Endodermal cell (in vitro differentiated cells): ENCODE data around the gene GPA33. TPM values are rescaled to one million over a fixed set of nuclear protein-coding genes. Genes with fewer than 3 reads are reported as not detected.

Experiments
- DNase-seq: peaks from one replicate; pipeline ENCODE4 v3.0.0-alpha.2; 2017
- H3K27ac ChIP-seq: 2 replicates; pipeline ENCODE4 v1.5.1; 2013; ENCODE audit warnings: mild to moderate bottlenecking, low read depth, low read length, moderate library complexity
- H3K27me3 ChIP-seq: 2 replicates; pipeline ENCODE4 v1.6.1; 2013; ENCODE audit warnings: mild to moderate bottlenecking, low read length, moderate library complexity; ENCODE audit not compliant: insufficient read depth, control insufficient read depth, poor library complexity, severe bottlenecking
- H3K36me3 ChIP-seq: 2 replicates; pipeline ENCODE4 v1.7.0; 2013; ENCODE audit warnings: mild to moderate bottlenecking, low read length, moderate library complexity; ENCODE audit not compliant: control insufficient read depth, insufficient read depth
- H3K4me1 ChIP-seq: one replicate; pipeline ENCODE4 v1.7.0; 2013; ENCODE audit warnings: low read length; ENCODE audit not compliant: control insufficient read depth, insufficient read depth
- H3K4me3 ChIP-seq: 2 replicates; pipeline ENCODE4 v1.5.1; 2013; ENCODE audit warnings: mild to moderate bottlenecking, low read length, moderate library complexity
- H3K9ac ChIP-seq: 2 replicates; pipeline ENCODE4 v1.6.1; 2013; ENCODE audit warnings: mild to moderate bottlenecking, low read length, moderate library complexity; ENCODE audit not compliant: poor library complexity, severe bottlenecking; ENCODE audit errors: extremely low read depth
- H3K9me3 ChIP-seq: 2 replicates; pipeline ENCODE4 v1.6.1; 2013; ENCODE audit warnings: mild to moderate bottlenecking, low read length, moderate library complexity; ENCODE audit not compliant: control insufficient read depth
- H3K27ac Mint-ChIP-seq: 2 replicates; pipeline ENCODE4 v1.8.0; 2020; ENCODE audit warnings: mixed read lengths
- H3K27me3 Mint-ChIP-seq: 2 replicates; pipeline ENCODE4 v1.8.0; 2021; ENCODE audit warnings: mild to moderate bottlenecking, mixed read lengths; ENCODE audit not compliant: insufficient read depth
- H3K36me3 Mint-ChIP-seq: 2 replicates; pipeline ENCODE4 v1.8.0; 2020; ENCODE audit warnings: low read depth, mixed read lengths
- H3K4me1 Mint-ChIP-seq: 2 replicates; pipeline ENCODE4 v1.8.0; 2020; ENCODE audit warnings: mixed read lengths
- H3K4me3 Mint-ChIP-seq: 2 replicates; pipeline ENCODE4 v1.8.0; 2020; ENCODE audit warnings: mild to moderate bottlenecking, moderate library complexity, mixed read lengths
- H3K9me3 Mint-ChIP-seq: 2 replicates; pipeline ENCODE4 v1.8.0; 2020; ENCODE audit warnings: mild to moderate bottlenecking, mixed read lengths
- CTCF ChIP-seq: fragments of 200-600 bp; sonication (generic); conservative IDR thresholded peaks from 2 replicates; pipeline ENCODE4 v1.5.0; 2021; ENCODE audit warnings: antibody characterized with exemption, mild to moderate bottlenecking
- WGBS, 2 experiments: methylation state at CpG; one replicate each; pipeline versions ENCODE4 v1.1.5 to v1.1.7; 2013; ENCODE audit warnings: missing lambda C conversion rate in 2 of 2, mixed read lengths in 1 of 2; ENCODE audit not compliant: insufficient coverage in 1 of 2, insufficient read length in 1 of 2; 5-methylcytosine and 5-hydroxymethylcytosine counted together
- total RNA-seq, 2 donors: library from RNA; stranded (reverse); fragmentation: NEBNext Ultra II Directional in 1 of 2; extraction: Animal tissue kit (Norgen Biotek cat#: 25700) in 1 of 2; gene quantifications; 2 replicates in 1 of 2; 3 replicates in 1 of 2; pipeline ENCODE4 v1.2.1, GENCODE V29; 2021

GPA33 gene
- total RNA-seq, 2 donors from 2014 or later, result 0.37 to 1.5 TPM

GRCh38 chr1:167107456-167107855 lies 17.3 kb upstream of the GPA33 start:
- no peak overlapping the region for H3K4me3 Mint-ChIP-seq
- peaks cover 67% of the 10 kb centered on the region for H3K4me1 Mint-ChIP-seq
- H3K9ac ChIP-seq, result no peak overlapping the region
- no peaks in the 10 kb centered on the region for H3K9me3 Mint-ChIP-seq
- H3K9me3 ChIP-seq, result peaks cover 6% of the 10 kb centered on the region
- peak; percentile 2 for DNase-seq
- H3K4me1 ChIP-seq, result peaks cover 17% of the 10 kb centered on the region
- H3K36me3 ChIP-seq, result no peaks in the 10 kb centered on the region
- H3K27me3 ChIP-seq, result no peaks in the 10 kb centered on the region
- H3K27ac ChIP-seq, result no peak overlapping the region
- H3K36me3 Mint-ChIP-seq, result no peaks in the 10 kb centered on the region
- no peak overlapping the region for H3K4me3 ChIP-seq
- H3K27ac Mint-ChIP-seq, result no peak overlapping the region
- no peaks in the 10 kb centered on the region for H3K27me3 Mint-ChIP-seq
- no peak for TF ChIP-seq CTCF

- H3K4me3 ChIP-seq, result no peak overlapping the region
- Mint-ChIP-seq H3K4me1 (peaks cover 67% of the 10 kb centered on the region), H3K9me3 (no peaks in the 10 kb centered on the region), H3K36me3 (no peaks in the 10 kb centered on the region), H3K4me3 (no peak overlapping the region), H3K27me3 (no peaks in the 10 kb centered on the region), H3K27ac (no peak overlapping the region)
- H3K36me3 ChIP-seq, result no peaks in the 10 kb centered on the region
- TF ChIP-seq CTCF, result peak; percentile 47
- no peak overlapping the region for H3K27ac ChIP-seq
- peak; percentile 64 for DNase-seq
- H3K27me3 ChIP-seq, result no peaks in the 10 kb centered on the region
- 50 to 57% methylated on average over 1 to 4 of the region's 4 CpGs for WGBS, 2 experiments
- no peak overlapping the region for H3K9ac ChIP-seq
- H3K4me1 ChIP-seq, result peaks cover 17% of the 10 kb centered on the region
- H3K9me3 ChIP-seq, result peaks cover 6% of the 10 kb centered on the region
These were observed 15.9 kb upstream of the GPA33 start for GRCh38 chr1:167106119-167106461.

GRCh38 chr1:167105271-167106118 lies 15.3 kb upstream of the GPA33 start:
- no peak overlapping the region for H3K4me3 Mint-ChIP-seq

More at GRCh38 chr1:167105271-167106118, 15.3 kb upstream of the GPA33 start:
- H3K27ac Mint-ChIP-seq, result no peak overlapping the region
- H3K27me3 Mint-ChIP-seq, result no peaks in the 10 kb centered on the region
- H3K9ac ChIP-seq, result no peak overlapping the region
- H3K9me3 Mint-ChIP-seq, result no peaks in the 10 kb centered on the region
- peaks cover under 1% of the 10 kb centered on the region for H3K9me3 ChIP-seq
- H3K27ac ChIP-seq, result peak overlapping the region; percentile 8
- DNase-seq, result peak; percentile 29
- H3K4me1 ChIP-seq, result peaks cover 17% of the 10 kb centered on the region
- H3K4me3 ChIP-seq, result no peak overlapping the region
- H3K36me3 Mint-ChIP-seq, result no peaks in the 10 kb centered on the region
- H3K4me1 Mint-ChIP-seq, result peaks cover 63% of the 10 kb centered on the region
- no peak for TF ChIP-seq CTCF
- WGBS, 2 experiments, result 79 to 80% methylated on average over 12 of the region's 12 CpGs
- H3K36me3 ChIP-seq, result no peaks in the 10 kb centered on the region
- no peaks in the 10 kb centered on the region for H3K27me3 ChIP-seq
